GM23338 (cell line): ENCODE data around the gene OLFML2A.

Experiments
- CTCF ChIP-seq, 2 experiments: fragments of 200-600 bp in 1 of 2; sonication (generic) in 1 of 2; conservative IDR thresholded peaks; 2 replicates each; pipeline versions ENCODE4 v1.5.1 to v1.6.1; 2016 to 2017; ENCODE audit warnings: antibody characterized with exemption in 2 of 2, low read depth in 2 of 2, mild to moderate bottlenecking in 2 of 2, moderate library complexity in 1 of 2
- EZH2 ChIP-seq: fragments of 200-600 bp; sonication (generic); IDR thresholded peaks from one replicate; pipeline ENCODE4 v1.8.0; 2017; ENCODE audit warnings: antibody characterized with exemption, mild to moderate bottlenecking, low read depth; ENCODE audit not compliant: unreplicated experiment
- EZH2phosphoT487 ChIP-seq: fragments of 200-600 bp; sonication (generic); IDR thresholded peaks from one replicate; pipeline ENCODE4 v1.8.1; 2018; ENCODE audit warnings: antibody characterized with exemption; ENCODE audit not compliant: unreplicated experiment
- REST ChIP-seq: IDR thresholded peaks from one replicate; pipeline ENCODE4 v1.6.1; 2018; ENCODE audit warnings: antibody characterized with exemption; ENCODE audit not compliant: unreplicated experiment

GRCh38 chr9:124770359-124771020 is 6.4 kb upstream of the OLFML2A start:
- TF ChIP-seq REST, result no peak
- no peak for TF ChIP-seq CTCF (conservative IDR thresholded peaks at IDR 0.05; ENCODE audit: low read depth in 2 of 2)
- TF ChIP-seq EZH2phosphoT487, result no peak
- TF ChIP-seq EZH2, result no peak
